ENCODE results near the gene FBXL7. TPM values are rescaled to one million over a fixed set of nuclear protein-coding genes. Genes with fewer than 3 reads are reported as not detected.
A peak's percentile ranks its signal among the peaks of the same experiment; 100 is the strongest.

FBXL7 gene
- total RNA-seq, 1 donor from 2014 or later: 21.3 TPM

GRCh38 chr5:15594977-15595568 lies 95.1 kb downstream of the FBXL7 start:
- Mint-ChIP-seq H3K4me1 (ENCODE audit: unreplicated experiment) (peaks cover 27% of the 10 kb centered on the region), H3K36me3 (peaks cover 11% of the 10 kb centered on the region), H3K4me3 (no peak overlapping the region), H3K27ac (no peak overlapping the region), H3K9me3 (peaks cover 10% of the 10 kb centered on the region), H3K27me3 (no peaks in the 10 kb centered on the region)
- TF ChIP-seq CTCF (conservative IDR thresholded peaks at IDR 0.05): no peak
- DNase-seq (ENCODE audit: extremely low spot score, unreplicated experiment): no peak

DNA sequence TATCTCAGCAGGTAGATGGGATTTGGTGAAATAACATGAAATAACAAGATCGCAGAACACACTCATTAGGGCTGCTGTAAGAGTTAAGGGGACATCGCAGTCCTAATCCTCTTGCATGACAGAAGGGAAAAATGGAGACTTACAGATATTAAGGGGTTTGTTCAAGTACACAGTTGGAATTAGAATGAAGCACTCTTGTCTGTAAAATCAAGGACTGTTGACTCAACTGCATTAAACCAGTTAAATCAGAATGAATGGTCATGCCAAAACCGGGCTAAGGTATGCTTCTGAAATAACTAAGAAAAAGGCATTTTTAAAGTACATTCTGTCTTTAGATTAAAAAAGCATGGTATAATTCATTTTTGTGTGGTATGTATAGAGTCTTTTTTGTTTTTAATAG lies 95.9 kb downstream of the FBXL7 start:
- no peak for DNase-seq (ENCODE audit: extremely low spot score, unreplicated experiment)
- no peaks in the 10 kb centered on the region for H3K27me3 Mint-ChIP-seq
- H3K9me3 Mint-ChIP-seq: peaks cover 4% of the 10 kb centered on the region
- peaks cover 24% of the 10 kb centered on the region for H3K4me1 Mint-ChIP-seq (ENCODE audit: unreplicated experiment)
- no peak for TF ChIP-seq CTCF (conservative IDR thresholded peaks at IDR 0.05)
- no peak overlapping the region for H3K27ac Mint-ChIP-seq
- H3K36me3 Mint-ChIP-seq: peaks cover 5% of the 10 kb centered on the region
- H3K4me3 Mint-ChIP-seq: no peak overlapping the region

DNA sequence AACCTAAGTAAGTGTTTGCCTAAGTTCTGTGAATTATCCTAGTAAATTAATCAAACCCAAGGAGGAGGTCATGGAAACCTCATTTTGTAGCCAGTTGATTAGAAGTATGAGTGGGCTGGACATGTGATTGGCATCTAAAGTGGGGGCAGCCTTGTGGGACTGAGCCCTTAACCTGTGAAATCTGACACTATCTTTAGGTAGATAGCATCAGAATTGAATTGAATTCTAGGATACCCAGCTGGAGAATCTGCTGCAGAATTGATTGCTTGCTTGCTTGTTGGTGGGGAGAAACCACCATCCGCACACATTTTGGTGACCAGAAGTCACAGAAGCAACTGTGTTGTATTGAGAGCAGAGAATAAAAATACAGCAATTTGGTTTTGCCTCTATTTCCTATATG lies 97.0 kb downstream of the FBXL7 start:
- Mint-ChIP-seq H3K9me3 (peaks cover 4% of the 10 kb centered on the region), H3K4me1 (ENCODE audit: unreplicated experiment) (peaks cover 32% of the 10 kb centered on the region), H3K4me3 (no peak overlapping the region), H3K27ac (no peak overlapping the region), H3K27me3 (no peaks in the 10 kb centered on the region), H3K36me3 (peaks cover 5% of the 10 kb centered on the region)
- DNase-seq (ENCODE audit: extremely low spot score, unreplicated experiment): no peak
- no peak for TF ChIP-seq CTCF (conservative IDR thresholded peaks at IDR 0.05)

DNA sequence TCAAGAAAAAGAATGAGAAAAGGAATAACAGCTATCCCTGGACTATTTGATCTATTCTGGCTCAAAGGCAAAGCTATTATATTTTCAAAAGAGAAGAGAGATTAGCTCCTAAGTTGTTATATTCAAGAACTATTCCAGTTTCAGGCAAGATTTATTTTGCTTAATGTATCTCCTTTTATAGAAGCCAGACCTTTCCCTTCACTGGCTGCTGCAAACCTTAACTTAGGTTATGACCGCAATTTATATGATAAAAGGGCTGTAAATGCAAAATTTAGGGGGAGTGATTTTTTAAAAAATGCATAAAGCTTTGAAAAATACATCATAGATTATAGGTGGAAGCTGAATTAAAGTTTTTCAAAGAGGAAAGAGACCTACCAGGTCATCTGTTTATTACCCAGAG lies 97.8 kb downstream of the FBXL7 start:
- peaks cover 32% of the 10 kb centered on the region for H3K4me1 Mint-ChIP-seq (ENCODE audit: unreplicated experiment)
- no peak overlapping the region for H3K4me3 Mint-ChIP-seq
- DNase-seq (ENCODE audit: extremely low spot score, unreplicated experiment): no peak
- H3K27ac Mint-ChIP-seq: no peak overlapping the region
- no peak for TF ChIP-seq CTCF (conservative IDR thresholded peaks at IDR 0.05)
- H3K9me3 Mint-ChIP-seq: peaks cover 4% of the 10 kb centered on the region
- peaks cover 8% of the 10 kb centered on the region for H3K36me3 Mint-ChIP-seq
- H3K27me3 Mint-ChIP-seq: no peaks in the 10 kb centered on the region

GRCh38 chr5:15598294-15598902 lies 98.4 kb downstream of the FBXL7 start:
- Mint-ChIP-seq H3K27me3 (no peaks in the 10 kb centered on the region), H3K27ac (no peak overlapping the region), H3K36me3 (peaks cover 8% of the 10 kb centered on the region), H3K9me3 (peaks cover 4% of the 10 kb centered on the region), H3K4me3 (no peak overlapping the region), H3K4me1 (ENCODE audit: unreplicated experiment) (peaks cover 32% of the 10 kb centered on the region)
- TF ChIP-seq CTCF (conservative IDR thresholded peaks at IDR 0.05): peak; percentile 73
- no peak for DNase-seq (ENCODE audit: extremely low spot score, unreplicated experiment)
